Measurements from ENCODE around the gene MAPK9. TPM values are rescaled to one million over a fixed set of nuclear protein-coding genes. Genes with fewer than 3 reads are reported as not detected.

The MAPK9 gene
- total RNA-seq, 2 experiments from 2014 or later, result 19.9 to 42.1 TPM

DNA sequence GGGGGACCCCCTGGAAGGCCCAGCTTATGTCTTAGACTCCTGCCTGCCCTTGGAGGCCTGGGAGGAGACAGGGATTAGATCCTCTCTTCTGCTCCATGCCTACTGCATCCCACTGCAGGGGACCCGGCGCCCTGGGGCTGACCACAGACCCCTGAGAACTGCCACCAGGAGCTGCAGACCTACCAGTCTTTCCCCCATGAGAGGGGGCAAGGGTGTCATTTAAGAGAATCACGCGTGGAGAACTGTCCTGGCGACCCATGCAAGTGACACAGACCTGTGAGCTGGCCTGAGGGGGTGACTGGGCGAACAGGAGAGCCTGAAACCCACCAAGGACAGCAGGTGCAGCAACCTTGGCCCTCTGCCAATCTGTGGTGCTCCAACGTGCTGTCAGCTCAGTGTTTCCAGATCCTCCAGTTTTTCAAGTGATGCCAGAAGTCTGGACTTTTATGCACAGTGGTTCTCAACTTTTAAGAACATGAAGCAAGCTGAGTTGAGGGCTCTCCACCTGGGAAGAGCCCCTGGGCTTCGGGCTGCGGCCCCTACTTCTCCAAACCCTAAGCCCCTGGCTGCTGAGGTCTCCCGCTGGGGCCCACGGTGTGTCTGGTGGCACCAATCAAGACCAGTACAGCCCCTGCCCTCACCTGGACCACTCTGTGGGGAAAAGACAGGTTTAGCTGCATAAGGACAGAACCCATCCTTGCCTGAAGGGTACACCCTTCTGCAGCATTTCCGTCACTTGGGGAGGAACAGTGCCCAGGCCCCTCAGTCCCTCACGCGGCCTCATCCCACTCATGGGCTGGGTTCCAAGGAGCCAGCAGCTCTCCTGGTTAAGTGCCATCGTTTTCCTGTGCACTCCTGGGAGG is 43.1 kb upstream of the MAPK9 start:
- Histone ChIP-seq H4K20me1 (ENCODE audit: insufficient read depth, low read length) (no peaks in the 10 kb centered on the region), H3K36me3 (ENCODE audit: insufficient read depth, low read length) (no peaks in the 10 kb centered on the region), H3K79me2 (ENCODE audit: insufficient read depth, low read depth, low read length) (no peaks in the 10 kb centered on the region), H3K9me2 (ENCODE audit: insufficient read depth, low read length) (no peaks in the 10 kb centered on the region), H3K9me3 (ENCODE audit: low read length) (no peaks in the 10 kb centered on the region), H3K4me2 (ENCODE audit: low read length) (no peak overlapping the region), H3K27ac (ENCODE audit: low read depth, low read length, poor library complexity, severe bottlenecking) (no peak overlapping the region), H2AFZ (ENCODE audit: low read length) (no peak overlapping the region), H3K4me3 (ENCODE audit: low read depth, low read length, poor library complexity, severe bottlenecking) (no peak overlapping the region), H3K4me1 (ENCODE audit: insufficient read depth, low read length, poor library complexity, severe bottlenecking) (no peaks in the 10 kb centered on the region)
- intact Hi-C loops (cut with micrococcal nuclease; ENCODE audit: unreplicated experiment), result no loop called here
- ChIA-PET CTCF (ENCODE audit: unreplicated experiment) (no interaction called here), POLR2A (interaction anchor here (0.6 kb wide), 1 partner anchor 244 kb away, joined by 3 read pairs; no protein-coding TSS in a partner anchor)
- no TSS peak for BruUV-seq (replicated peaks)
- DNase-seq (ENCODE audit: low spot score), result no peak
- no peak for TF ChIP-seq EZH2phosphoT487 (IDR thresholded peaks at IDR 0.05; ENCODE audit: borderline replicate concordance, low read depth, low read length)
- TF ChIP-seq, protein P1, sequence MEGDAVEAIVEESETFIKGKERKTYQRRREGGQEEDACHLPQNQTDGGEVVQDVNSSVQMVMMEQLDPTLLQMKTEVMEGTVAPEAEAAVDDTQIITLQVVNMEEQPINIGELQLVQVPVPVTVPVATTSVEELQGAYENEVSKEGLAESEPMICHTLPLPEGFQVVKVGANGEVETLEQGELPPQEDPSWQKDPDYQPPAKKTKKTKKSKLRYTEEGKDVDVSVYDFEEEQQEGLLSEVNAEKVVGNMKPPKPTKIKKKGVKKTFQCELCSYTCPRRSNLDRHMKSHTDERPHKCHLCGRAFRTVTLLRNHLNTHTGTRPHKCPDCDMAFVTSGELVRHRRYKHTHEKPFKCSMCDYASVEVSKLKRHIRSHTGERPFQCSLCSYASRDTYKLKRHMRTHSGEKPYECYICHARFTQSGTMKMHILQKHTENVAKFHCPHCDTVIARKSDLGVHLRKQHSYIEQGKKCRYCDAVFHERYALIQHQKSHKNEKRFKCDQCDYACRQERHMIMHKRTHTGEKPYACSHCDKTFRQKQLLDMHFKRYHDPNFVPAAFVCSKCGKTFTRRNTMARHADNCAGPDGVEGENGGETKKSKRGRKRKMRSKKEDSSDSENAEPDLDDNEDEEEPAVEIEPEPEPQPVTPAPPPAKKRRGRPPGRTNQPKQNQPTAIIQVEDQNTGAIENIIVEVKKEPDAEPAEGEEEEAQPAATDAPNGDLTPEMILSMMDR (conservative IDR thresholded peaks at IDR 0.05; ENCODE audit: low read length), result no peak

DNA sequence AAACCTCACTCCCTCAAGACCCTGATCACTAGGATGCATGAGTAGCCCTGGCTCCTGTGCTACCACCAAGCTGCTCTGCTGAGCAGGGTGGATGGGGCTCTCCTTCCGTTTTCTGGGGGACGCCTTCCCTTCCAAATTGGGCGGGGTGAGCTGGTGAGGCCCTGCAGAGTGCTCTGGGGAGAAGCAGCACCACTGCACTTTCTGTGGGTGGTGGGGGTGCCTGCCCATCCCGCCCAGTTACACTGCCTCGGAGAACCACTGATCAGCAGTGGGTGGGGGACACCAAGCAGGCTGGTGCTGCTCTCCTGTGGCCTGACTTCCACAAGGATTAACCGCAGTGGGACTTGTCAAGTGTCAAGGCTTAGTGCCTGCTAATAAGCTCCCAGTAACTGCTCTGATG is 42.3 kb upstream of the MAPK9 start:
- TF ChIP-seq EZH2phosphoT487 (IDR thresholded peaks at IDR 0.05; ENCODE audit: borderline replicate concordance, low read depth, low read length), result no peak
- TF ChIP-seq, protein P1 (conservative IDR thresholded peaks at IDR 0.05; ENCODE audit: low read length), result no peak
- no peak for DNase-seq (ENCODE audit: low spot score)
- no peaks in the 10 kb centered on the region for H3K79me2 ChIP-seq (ENCODE audit: insufficient read depth, low read depth, low read length)
- intact Hi-C loops (cut with micrococcal nuclease; ENCODE audit: unreplicated experiment), result no loop called here
- H2AFZ ChIP-seq (ENCODE audit: low read length), result no peak overlapping the region
- H3K4me1 ChIP-seq (ENCODE audit: insufficient read depth, low read length, poor library complexity, severe bottlenecking), result no peaks in the 10 kb centered on the region
- BruUV-seq (replicated peaks), result no TSS peak
- H3K27ac ChIP-seq (ENCODE audit: low read depth, low read length, poor library complexity, severe bottlenecking), result no peak overlapping the region
- no peaks in the 10 kb centered on the region for H3K9me2 ChIP-seq (ENCODE audit: insufficient read depth, low read length)
- no peak overlapping the region for H3K4me2 ChIP-seq (ENCODE audit: low read length)
- H3K36me3 ChIP-seq (ENCODE audit: insufficient read depth, low read length), result no peaks in the 10 kb centered on the region
- no peak overlapping the region for H3K4me3 ChIP-seq (ENCODE audit: low read depth, low read length, poor library complexity, severe bottlenecking)
- no peaks in the 10 kb centered on the region for H4K20me1 ChIP-seq (ENCODE audit: insufficient read depth, low read length)
- no peaks in the 10 kb centered on the region for H3K9me3 ChIP-seq (ENCODE audit: low read length)
- POLR2A ChIA-PET, result no interaction called here
- CTCF ChIA-PET (ENCODE audit: unreplicated experiment), result no interaction called here

DNA sequence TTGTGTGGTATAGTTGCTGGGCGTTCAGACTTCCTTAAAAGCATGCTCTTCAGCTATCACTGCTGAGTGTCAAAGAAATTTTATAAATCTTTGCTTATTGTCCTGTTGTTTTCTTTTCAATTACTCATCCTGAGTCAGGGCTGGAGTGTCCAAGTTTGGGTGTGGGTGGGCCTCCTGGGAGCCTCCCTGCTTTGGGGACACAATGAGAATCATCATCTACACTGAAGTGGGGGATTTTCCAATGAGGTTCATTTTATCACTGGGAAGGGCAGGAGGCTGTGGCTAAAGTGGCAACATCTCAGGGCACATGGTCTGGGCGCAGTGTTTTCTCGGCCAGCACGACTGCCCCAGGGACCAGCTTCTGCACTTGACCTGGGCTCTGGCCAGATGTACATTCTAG is 41.8 kb upstream of the MAPK9 start:
- H3K9me3 ChIP-seq (ENCODE audit: low read length), result no peaks in the 10 kb centered on the region
- ChIA-PET CTCF (ENCODE audit: unreplicated experiment) (no interaction called here), POLR2A (no interaction called here)
- no peak for DNase-seq (ENCODE audit: low spot score)
- intact Hi-C loops (cut with micrococcal nuclease; ENCODE audit: unreplicated experiment), result no loop called here
- no peaks in the 10 kb centered on the region for H3K36me3 ChIP-seq (ENCODE audit: insufficient read depth, low read length)
- H3K79me2 ChIP-seq (ENCODE audit: insufficient read depth, low read depth, low read length), result no peaks in the 10 kb centered on the region
- no peak overlapping the region for H3K27ac ChIP-seq (ENCODE audit: low read depth, low read length, poor library complexity, severe bottlenecking)
- H3K4me3 ChIP-seq (ENCODE audit: low read depth, low read length, poor library complexity, severe bottlenecking), result no peak overlapping the region
- no TSS peak for BruUV-seq (replicated peaks)
- H3K4me2 ChIP-seq (ENCODE audit: low read length), result no peak overlapping the region
- no peak overlapping the region for H2AFZ ChIP-seq (ENCODE audit: low read length)
- TF ChIP-seq, protein P1 (conservative IDR thresholded peaks at IDR 0.05; ENCODE audit: low read length), result no peak
- no peak for TF ChIP-seq EZH2phosphoT487 (IDR thresholded peaks at IDR 0.05; ENCODE audit: borderline replicate concordance, low read depth, low read length)
- no peaks in the 10 kb centered on the region for H4K20me1 ChIP-seq (ENCODE audit: insufficient read depth, low read length)
- no peaks in the 10 kb centered on the region for H3K4me1 ChIP-seq (ENCODE audit: insufficient read depth, low read length, poor library complexity, severe bottlenecking)
- H3K9me2 ChIP-seq (ENCODE audit: insufficient read depth, low read length), result no peaks in the 10 kb centered on the region

Data from OCI-LY7 (cell line).